Muscle layer of duodenum (tissue), 2 donors: Measurements from ENCODE around the gene IKZF2.

Source experiments
- H3K27ac ChIP-seq: one replicate; pipeline ENCODE4 v1.7.0; 2013; ENCODE audit warnings: mild to moderate bottlenecking, low read length
- H3K27me3 ChIP-seq: one replicate; pipeline ENCODE4 v1.7.0; 2013; ENCODE audit warnings: low read depth, mild to moderate bottlenecking, control low read depth, low read length
- H3K36me3 ChIP-seq, 2 donors: one replicate each; pipeline ENCODE4 v1.7.0; 2013; ENCODE audit warnings: low read length in 2 of 2, control low read depth in 1 of 2, mild to moderate bottlenecking in 1 of 2; ENCODE audit not compliant: insufficient read depth in 2 of 2, control insufficient read depth in 1 of 2
- H3K4me1 ChIP-seq, 2 donors: one replicate each; pipeline ENCODE4 v1.7.0; 2013; ENCODE audit warnings: low read length in 2 of 2, mild to moderate bottlenecking in 2 of 2, control low read depth in 1 of 2, moderate library complexity in 1 of 2; ENCODE audit not compliant: insufficient read depth in 2 of 2, control insufficient read depth in 1 of 2
- H3K4me3 ChIP-seq, 2 donors: one replicate each; pipeline ENCODE4 v1.7.0; 2013; ENCODE audit warnings: low read length in 2 of 2, low read depth in 1 of 2, mild to moderate bottlenecking in 1 of 2
- H3K9me3 ChIP-seq, 2 donors: one replicate each; pipeline ENCODE4 v1.7.0; 2013; ENCODE audit warnings: low read length in 2 of 2, control low read depth in 1 of 2, mild to moderate bottlenecking in 1 of 2; ENCODE audit not compliant: control insufficient read depth in 1 of 2
- donor health status: healthy.

Gene IKZF2

GRCh38 chr2:213151437-213152064 lies at the start of gene IKZF2:
Gene IKZF2 (minus strand): TSS chr2:213151612. CDS start chr2:213148629, 2,983 bp downstream.
- Histone ChIP-seq H3K4me3 (peak within 1 kb of the TSS; percentile 85 to 87), H3K27ac (peak within 1 kb of the TSS; percentile 78), H3K36me3 (no peaks in the 10 kb centered on the region), H3K9me3 (no peaks in the 10 kb centered on the region), H3K4me1 (peaks cover 0 to 13% of the 10 kb centered on the region in 2 donors), H3K27me3 (no peaks in the 10 kb centered on the region)

- H3K36me3 ChIP-seq: no peaks in the 10 kb centered on the region
- H3K27me3 ChIP-seq: no peaks in the 10 kb centered on the region
- H3K4me1 ChIP-seq: no peaks in the 10 kb centered on the region
- no peak overlapping the region for H3K4me3 ChIP-seq
- H3K27ac ChIP-seq: no peak overlapping the region
- no peaks in the 10 kb centered on the region for H3K9me3 ChIP-seq
Measured at GRCh38 chr2:213199871-213200270, 48.5 kb upstream of the IKZF2 start.

- Histone ChIP-seq H3K9me3 (no peaks in the 10 kb centered on the region), H3K4me3 (no peak overlapping the region), H3K4me1 (no peaks in the 10 kb centered on the region), H3K36me3 (no peaks in the 10 kb centered on the region), H3K27me3 (no peaks in the 10 kb centered on the region), H3K27ac (no peak overlapping the region)
Measured at GRCh38 chr2:213189001-213189899, 37.8 kb upstream of the IKZF2 start.

- no peaks in the 10 kb centered on the region for H3K4me1 ChIP-seq
- H3K4me3 ChIP-seq: no peak overlapping the region
- H3K9me3 ChIP-seq: no peaks in the 10 kb centered on the region
- no peaks in the 10 kb centered on the region for H3K27me3 ChIP-seq
- H3K27ac ChIP-seq: no peak overlapping the region
- H3K36me3 ChIP-seq: no peaks in the 10 kb centered on the region
Measured at GRCh38 chr2:213188533-213188867, 37.1 kb upstream of the IKZF2 start.

GRCh38 chr2:213187833-213188532 lies 36.6 kb upstream of the IKZF2 start:
- Histone ChIP-seq H3K27me3 (no peaks in the 10 kb centered on the region), H3K4me1 (no peaks in the 10 kb centered on the region), H3K27ac (no peak overlapping the region), H3K36me3 (no peaks in the 10 kb centered on the region), H3K9me3 (no peaks in the 10 kb centered on the region), H3K4me3 (no peak overlapping the region)

- Histone ChIP-seq H3K4me1 (no peaks in the 10 kb centered on the region), H3K36me3 (no peaks in the 10 kb centered on the region), H3K4me3 (no peak overlapping the region), H3K9me3 (no peaks in the 10 kb centered on the region), H3K27ac (no peak overlapping the region), H3K27me3 (no peaks in the 10 kb centered on the region)
Measured at GRCh38 chr2:213187386-213187785, 36.0 kb upstream of the IKZF2 start.

GRCh38 chr2:213185147-213185822 lies 33.9 kb upstream of the IKZF2 start:
- Histone ChIP-seq H3K4me3 (no peak overlapping the region), H3K4me1 (no peaks in the 10 kb centered on the region), H3K9me3 (no peaks in the 10 kb centered on the region), H3K36me3 (no peaks in the 10 kb centered on the region), H3K27me3 (no peaks in the 10 kb centered on the region), H3K27ac (no peak overlapping the region)

- Histone ChIP-seq H3K4me3 (no peak overlapping the region), H3K36me3 (no peaks in the 10 kb centered on the region), H3K27me3 (no peaks in the 10 kb centered on the region), H3K9me3 (no peaks in the 10 kb centered on the region), H3K27ac (no peak overlapping the region), H3K4me1 (no peaks in the 10 kb centered on the region)
Measured at GRCh38 chr2:213181712-213182111, 30.3 kb upstream of the IKZF2 start.

GRCh38 chr2:213177679-213178078 lies 26.3 kb upstream of the IKZF2 start:
- Histone ChIP-seq H3K4me3 (no peak overlapping the region), H3K27ac (no peak overlapping the region), H3K36me3 (no peaks in the 10 kb centered on the region), H3K4me1 (no peaks in the 10 kb centered on the region), H3K9me3 (no peaks in the 10 kb centered on the region), H3K27me3 (no peaks in the 10 kb centered on the region)

- Histone ChIP-seq H3K36me3 (no peaks in the 10 kb centered on the region), H3K27me3 (no peaks in the 10 kb centered on the region), H3K9me3 (no peaks in the 10 kb centered on the region), H3K4me1 (no peaks in the 10 kb centered on the region), H3K27ac (no peak overlapping the region), H3K4me3 (no peak overlapping the region)
Measured at GRCh38 chr2:213175673-213176247, 24.3 kb upstream of the IKZF2 start.

- Histone ChIP-seq H3K36me3 (no peaks in the 10 kb centered on the region), H3K9me3 (no peaks in the 10 kb centered on the region), H3K27ac (no peak overlapping the region), H3K4me1 (no peaks in the 10 kb centered on the region), H3K4me3 (no peak overlapping the region), H3K27me3 (no peaks in the 10 kb centered on the region)
Measured at GRCh38 chr2:213172641-213173040, 21.2 kb upstream of the IKZF2 start.
